GM18858 (cell line): ENCODE measurements around the gene TMEM63A.
"Not testable (repeated sequence)": the region's sequence is repeated elsewhere in the genome, so short reads cannot be mapped to it uniquely, and the experiment has no call there.

Source experiments
- ATAC-seq: cut with Tn5 transposase; IDR thresholded peaks from one replicate; pipeline ENCODE4 v1.9.1; 2021; ENCODE audit not compliant: unreplicated experiment

Gene TMEM63A

GRCh38 chr1:225909477-225909876 lies 27.3 kb upstream of the TMEM63A start:
- ATAC-seq: no peak

GRCh38 chr1:225908773-225909172 lies 26.6 kb upstream of the TMEM63A start:
- no peak for ATAC-seq

GRCh38 chr1:225908013-225908640 lies 25.9 kb upstream of the TMEM63A start:
- ATAC-seq: no peak

DNA sequence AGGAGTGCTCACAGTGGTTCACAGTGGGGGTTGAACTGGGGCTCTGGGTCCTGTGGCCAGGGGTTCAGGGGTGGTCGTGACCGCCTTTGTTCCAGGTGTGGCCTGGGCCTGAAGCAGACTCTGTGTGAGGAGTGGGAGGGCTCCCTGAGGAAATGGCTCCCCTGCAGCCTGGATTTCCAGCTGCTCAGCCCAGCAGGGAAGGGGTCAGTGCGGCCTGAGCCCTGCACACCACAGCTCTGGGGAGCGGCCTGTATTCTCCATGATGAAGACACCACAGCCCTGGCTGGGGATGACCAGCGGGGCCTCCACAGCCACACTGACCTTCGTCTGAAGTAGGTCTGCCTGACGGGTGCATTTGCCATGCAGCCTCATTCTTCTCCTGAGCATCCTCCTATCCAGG lies 25.2 kb upstream of the TMEM63A start:
- ATAC-seq: no peak

- ATAC-seq: no peak
Measured at GRCh38 chr1:225906467-225906866, 24.3 kb upstream of the TMEM63A start.

DNA sequence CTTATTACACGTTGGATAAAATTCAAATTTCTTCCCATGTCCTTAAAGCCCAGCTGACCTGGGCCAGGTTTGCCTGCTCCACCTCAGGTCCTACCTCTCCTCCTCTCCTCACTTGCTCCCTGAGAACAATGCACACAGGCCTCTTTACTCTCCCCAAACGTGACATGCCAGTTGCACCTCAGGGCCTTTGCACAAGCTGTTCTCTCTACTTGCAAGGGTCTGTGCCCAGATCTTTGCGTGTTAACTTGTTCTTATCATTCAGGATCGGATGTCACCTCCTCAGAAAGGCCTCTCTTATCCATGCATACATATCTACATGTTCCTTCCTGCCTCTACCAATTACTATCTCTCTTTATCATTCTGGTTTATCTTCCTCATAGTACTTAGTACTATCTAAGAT lies 21.4 kb upstream of the TMEM63A start:
- no peak for ATAC-seq

- ATAC-seq: no peak
Measured at GRCh38 chr1:225899044-225899925, 17.1 kb upstream of the TMEM63A start.

DNA sequence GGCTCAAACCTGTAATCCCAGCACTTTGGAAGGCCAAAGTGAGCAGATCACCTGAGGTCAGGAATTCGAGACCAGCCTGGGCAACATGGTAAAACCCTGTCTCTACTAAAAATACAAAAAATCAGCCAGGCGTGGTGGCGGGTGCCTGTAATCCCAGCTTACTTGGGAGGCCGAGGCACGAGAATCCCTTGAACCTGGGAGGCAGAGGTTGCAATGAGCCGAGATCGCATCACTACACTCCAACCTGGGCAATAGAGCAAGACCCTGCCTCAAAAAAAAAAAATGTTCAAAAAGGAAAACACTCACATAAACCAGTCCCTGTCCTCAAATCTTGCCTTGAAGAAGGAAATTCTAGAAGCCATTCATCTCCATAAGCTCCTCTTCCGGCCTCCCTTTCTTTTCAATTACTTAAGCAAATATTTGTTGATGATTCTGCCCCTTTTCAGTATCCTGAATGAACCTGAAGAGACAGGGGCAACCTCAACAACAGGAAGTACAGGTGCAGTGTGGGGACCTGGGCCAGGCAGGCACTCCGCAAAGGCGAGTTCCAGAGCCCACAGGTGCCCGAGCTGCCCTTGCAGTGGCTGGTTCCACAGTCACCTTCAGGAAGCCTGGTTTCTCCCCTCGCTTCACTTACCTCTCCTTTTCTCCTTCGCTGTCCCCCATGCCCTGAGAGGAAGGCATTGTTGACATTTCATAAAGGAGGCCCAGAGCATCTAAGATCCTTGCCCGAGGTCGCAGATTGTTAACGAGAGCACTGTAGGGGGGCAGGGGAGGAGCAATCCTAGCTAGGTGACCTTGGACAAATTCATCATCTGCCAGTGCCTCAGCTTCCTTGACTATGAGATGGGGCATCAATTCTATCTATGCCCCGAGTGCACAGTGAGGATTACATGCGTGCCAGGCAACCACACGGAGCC lies 15.7 kb upstream of the TMEM63A start:
- no peak for ATAC-seq

GRCh38 chr1:225896937-225897549 lies 14.9 kb upstream of the TMEM63A start:
- ATAC-seq: peak; percentile 100

- no peak for ATAC-seq
Measured at GRCh38 chr1:225896494-225896893, 14.3 kb upstream of the TMEM63A start.

- ATAC-seq: no peak
Measured at GRCh38 chr1:225892307-225892706, 10.1 kb upstream of the TMEM63A start.

- no peak for ATAC-seq
Measured at GRCh38 chr1:225891229-225891972, 9.2 kb upstream of the TMEM63A start.

DNA sequence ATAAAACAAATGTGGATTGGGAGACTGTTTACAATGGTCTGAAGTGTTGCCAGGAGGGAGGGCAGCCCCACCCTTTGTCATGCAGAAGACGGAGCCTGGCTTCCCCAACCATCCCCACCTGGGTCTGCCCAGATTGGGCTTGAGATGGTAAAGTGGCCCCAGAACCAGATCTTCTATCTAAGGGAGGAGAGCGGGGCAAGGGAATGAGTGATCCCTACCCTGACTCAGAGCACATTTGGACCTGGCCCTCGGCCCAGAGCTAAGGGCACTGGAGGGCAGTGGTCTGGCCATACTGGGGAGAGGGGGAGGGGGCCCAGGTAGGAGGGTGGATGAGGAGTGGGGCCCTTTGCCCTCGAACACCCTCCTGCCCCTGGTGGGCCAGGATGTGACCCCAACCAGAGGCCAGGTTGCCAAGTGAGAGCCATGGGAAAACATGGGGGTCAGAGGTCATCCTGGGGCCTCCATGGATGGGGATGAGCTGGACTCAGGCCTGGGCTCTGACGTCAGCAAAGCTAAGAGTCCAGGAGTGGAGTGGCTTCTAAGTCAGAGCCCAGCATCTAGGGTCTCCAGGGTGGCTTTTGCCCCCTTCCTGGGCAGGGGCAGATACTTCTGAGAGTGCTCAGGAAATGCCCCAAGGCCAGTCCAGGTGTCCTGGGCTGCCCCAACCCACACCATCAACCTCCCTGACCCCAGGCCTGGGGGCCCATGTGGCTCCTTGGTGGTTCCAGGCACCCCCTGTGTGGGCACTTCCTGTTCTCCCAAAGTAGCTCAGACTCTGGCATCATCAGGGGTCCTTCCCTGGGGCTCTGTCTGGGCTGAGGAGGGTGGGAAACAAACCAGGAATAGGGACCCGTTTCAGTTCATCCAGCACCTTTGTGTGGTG lies 8.4 kb upstream of the TMEM63A start:
- ATAC-seq: no peak

DNA sequence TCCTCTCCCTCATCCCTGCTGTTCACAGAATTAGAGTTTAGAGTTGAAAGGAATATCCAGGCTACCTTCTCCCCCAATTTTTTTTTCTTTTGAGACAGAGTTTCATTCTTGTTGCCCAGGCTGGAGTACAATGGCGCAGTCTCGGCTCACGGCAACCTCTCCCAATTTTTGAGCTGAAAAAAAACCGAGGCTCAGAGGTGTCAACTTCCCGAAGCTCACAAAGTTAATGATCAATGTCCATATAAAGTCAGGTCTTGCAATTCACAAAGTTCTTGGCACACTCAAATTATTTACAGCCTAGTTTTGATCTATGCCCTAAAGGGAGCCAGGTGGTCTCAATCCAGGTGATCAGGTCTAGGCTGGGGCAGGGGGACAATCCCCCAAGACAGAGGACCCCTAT lies 7.6 kb upstream of the TMEM63A start:
- no peak for ATAC-seq

- ATAC-seq: no peak
Measured at GRCh38 chr1:225888898-225889601, 6.9 kb upstream of the TMEM63A start, which contains the start of gene LEFTY1. LEFTY1 (minus strand) TSS chr1:225889146; CDS start chr1:225889066, 80 bp downstream.

- no peak for ATAC-seq
Measured at GRCh38 chr1:225888289-225888897, 6.2 kb upstream of the TMEM63A start.

- ATAC-seq: not testable (repeated sequence)
Measured at GRCh38 chr1:225887554-225888288, 5.5 kb upstream of the TMEM63A start.

DNA sequence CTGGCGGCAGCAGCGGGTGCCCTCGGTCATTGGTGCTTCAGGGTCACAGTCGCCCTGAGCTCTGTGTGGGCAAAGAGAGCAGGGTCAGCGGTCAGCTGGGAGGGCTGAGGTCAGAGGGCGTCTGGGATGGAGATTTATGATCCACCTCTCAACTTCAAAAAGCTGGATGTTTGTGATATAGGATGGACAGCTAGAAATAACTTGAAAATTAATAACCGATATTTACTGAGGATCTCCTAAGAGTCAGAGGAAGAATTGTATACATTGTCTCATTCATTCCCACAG lies 4.8 kb upstream of the TMEM63A start:
- ATAC-seq: no peak
